SW480 (cell line): ENCODE data around the gene JPT1.
"Not testable (repeated sequence)": the region's sequence is repeated elsewhere in the genome, so short reads cannot be mapped to it uniquely, and the experiment has no call there.

Source experiments
- DNase-seq: peaks from one replicate; pipeline ENCODE4 v3.0.0-alpha.2; 2016; ENCODE audit warnings: low spot score

JPT1 gene

DNA sequence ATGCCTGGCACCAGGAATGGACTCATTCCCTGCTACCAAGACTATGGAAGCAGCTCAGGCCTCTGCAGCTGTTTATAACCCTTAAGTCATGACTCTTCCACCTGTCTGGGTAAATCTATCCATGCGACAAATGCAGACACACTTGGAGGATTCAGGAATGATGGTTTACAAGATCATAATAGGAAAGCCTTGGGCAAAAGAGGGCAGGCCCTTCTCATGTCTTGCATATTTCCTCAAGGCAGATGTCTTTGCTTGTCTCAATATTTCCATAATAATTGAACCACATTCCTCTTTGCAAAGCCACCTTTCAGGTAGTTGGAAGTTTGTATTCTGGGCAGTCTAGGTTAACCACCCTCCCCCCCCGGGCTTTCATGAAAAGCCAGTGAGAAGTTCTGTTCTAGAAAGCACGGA, 884 bp upstream of the JPT1 start:
- DNase-seq = peak; percentile 16

DNA sequence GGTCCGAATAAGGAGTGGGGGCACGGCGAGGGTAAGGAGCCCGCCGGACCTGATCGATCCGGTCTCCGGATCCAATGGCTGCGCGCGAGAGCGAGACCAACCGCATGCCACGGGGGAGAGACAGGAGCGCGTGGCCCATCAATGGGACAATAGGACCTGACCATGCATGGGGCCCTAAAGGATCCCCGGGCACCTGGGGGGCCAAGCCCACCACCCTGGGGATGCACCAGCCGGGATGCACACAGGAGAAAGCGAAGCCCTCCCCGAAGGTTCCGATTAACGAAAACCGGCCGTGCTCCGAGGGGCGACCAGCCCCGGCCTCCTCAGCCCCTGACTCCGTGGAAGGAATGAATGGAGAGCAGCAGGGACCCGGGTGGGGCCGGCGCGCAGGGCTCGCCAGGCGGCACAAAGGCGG, 525 bp downstream of the JPT1 start:
- peak; percentile 17 for DNase-seq

DNA sequence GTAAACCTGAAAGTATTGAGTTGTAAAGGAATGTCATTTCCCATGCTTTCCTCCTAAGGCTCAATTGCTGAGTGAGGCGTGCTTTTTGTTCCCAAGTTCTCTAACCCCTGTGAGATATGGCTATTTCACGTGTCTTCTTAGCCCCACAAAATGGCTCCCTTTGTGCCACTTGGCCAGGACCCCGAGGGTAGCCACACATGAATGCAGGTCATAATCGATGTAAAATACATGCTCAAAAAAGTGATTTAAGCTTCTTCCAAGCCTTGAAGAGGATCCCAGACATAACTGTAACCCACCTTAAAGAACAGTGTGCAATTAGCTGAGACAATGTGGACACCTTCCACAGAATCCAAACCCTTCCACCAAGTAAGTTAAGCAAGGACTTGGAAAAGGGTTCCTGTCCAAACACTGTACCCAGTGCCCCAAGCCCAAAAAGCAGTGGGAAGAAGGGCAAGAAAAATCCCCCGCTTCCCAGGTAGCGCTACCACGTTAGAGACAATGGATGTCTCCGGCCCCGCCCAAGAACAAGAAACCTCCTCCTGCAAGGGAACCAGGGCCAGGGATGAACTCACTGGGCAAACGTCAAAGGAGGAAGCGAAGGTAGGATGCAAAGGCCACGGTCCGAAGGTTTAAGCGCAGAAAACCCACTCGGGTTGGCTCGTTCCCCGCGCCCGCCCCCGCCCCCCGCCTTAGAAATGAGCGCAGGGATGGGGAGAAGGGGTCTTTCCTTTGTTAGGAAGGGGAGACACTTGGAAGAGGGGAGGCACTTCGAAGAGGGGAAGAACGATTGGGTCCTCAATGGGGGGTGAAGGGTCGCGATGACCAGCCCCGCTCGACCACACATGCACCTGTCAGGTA, 1.2 kb downstream of the JPT1 start:
- peak; percentile 69 for DNase-seq

DNA sequence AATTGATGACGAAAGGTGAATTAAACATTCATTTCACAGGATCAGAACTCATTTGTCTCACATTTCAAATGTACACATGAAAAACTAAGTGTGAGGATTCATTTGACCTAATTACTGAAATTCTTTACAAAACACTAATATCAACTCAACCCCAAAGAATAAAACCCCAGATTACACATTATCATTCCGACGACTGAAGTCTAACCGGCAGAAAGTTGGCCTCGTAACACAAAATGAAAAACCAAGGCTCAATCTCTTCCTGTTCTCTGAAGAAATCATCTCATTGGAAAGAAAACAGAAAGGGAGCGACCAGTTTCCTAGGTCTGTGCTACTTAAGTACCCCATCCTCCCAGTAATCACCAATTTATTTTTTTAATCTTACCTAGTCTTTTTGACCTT, 1.8 kb downstream of the JPT1 start:
- no peak for DNase-seq

DNA sequence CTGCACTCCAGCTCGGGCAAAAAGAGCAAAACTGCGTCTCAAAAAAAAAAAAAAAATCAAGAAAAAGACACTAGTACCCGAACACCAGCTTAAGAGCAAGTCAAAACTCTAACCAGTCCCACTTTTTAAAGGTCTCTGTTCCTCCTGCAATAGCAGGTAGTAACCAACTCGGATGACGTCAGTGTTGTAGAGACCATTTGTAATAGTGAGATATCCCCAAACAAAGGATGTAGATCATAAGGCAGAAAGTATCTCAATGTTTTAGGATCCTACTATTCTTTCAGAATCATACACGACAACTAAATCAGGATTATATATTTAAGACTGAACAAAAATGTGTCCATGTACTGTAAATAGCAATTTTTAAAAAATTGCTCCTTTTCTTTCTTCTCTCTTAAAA, 2.4 kb downstream of the JPT1 start:
- peak; percentile 28 for DNase-seq

DNA sequence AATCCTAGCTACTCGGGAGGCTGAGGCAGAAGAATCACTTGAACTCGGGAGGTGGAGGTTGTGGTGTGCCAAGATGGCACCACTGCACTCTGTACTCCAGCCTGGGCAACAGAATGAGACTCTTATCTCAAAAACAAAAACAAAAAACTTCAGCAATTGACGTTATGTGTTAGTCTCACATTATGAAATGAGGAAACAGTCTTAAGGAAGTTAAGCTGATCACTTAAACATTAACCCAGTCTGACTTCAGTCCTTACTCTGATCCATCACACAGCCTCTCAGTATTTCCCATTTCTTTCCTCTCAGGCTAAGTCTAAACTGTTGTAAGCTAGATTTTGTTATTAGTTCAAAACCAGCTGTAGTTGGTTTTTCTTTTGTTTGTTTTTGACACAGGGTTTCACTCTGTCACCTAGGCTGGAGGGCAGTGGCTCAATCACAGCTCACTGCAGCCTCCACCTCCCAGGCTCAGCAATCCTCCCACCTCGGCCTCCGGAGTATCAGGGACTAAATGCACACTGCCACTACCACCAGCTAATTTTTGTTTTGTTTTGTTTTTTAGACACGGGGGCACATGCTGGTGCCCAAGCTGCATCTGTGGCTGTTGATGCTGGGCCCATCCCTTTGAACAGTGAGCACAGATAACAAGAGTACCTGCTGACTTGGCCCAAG, 6.3 kb downstream of the JPT1 start:
- no peak for DNase-seq

DNA sequence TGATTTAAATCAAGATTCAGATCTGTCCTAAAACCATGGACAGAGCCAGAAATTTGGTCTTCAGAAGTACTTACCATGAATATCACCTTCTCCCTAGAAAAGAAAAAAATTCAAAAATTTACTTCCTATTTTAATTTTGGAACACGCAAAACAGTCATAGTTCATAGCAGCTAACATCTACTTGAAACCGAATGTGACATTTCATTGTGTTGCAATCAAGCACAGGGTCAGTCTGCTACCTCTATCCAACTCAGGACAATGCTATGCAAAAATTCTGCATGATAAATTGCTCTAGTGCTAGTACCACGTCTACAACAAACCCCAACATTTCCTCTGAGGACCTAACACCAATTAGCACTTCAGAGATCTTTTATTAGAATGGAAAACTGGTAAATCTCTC, 7.7 kb downstream of the JPT1 start:
- DNase-seq = no peak

DNA sequence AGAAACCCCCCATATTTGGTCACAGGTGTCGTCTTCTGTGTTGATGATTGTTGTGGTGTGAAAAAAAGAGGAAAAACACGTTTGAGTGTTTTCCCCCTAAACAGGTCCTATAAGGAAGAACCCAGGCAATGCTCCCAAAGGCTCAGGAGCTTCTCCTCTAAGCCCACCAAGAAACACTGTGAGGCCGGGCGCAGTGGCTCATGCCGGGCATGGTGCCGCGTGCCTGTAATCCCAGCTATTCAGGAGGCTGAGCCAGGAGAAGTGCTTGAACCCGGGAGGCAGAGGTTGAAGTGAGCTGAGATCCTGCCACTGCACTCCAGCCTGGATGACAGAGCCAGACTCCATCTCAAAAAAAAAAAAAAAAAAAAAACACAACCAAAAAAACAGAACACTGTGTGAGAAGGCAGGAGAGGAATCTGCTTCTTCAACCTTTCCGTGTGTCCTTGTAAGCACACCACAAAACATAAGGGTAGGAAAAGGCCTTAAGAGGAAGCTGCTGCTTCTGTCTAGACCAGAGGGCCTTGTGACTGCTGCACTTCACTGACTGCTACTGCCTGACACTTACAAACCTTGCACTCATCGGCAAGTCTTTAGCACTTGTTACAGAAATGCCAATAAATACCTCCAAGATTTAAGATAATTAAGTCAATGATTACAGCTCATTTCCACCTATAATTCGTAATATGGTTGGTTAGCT, 9.3 kb downstream of the JPT1 start:
- DNase-seq = no peak

GRCh38 chr17:75142236-75142971, 11.9 kb downstream of the JPT1 start:
- DNase-seq = no peak

- DNase-seq = no peak
Measured at GRCh38 chr17:75138519-75138918, 15.8 kb downstream of the JPT1 start.

DNA sequence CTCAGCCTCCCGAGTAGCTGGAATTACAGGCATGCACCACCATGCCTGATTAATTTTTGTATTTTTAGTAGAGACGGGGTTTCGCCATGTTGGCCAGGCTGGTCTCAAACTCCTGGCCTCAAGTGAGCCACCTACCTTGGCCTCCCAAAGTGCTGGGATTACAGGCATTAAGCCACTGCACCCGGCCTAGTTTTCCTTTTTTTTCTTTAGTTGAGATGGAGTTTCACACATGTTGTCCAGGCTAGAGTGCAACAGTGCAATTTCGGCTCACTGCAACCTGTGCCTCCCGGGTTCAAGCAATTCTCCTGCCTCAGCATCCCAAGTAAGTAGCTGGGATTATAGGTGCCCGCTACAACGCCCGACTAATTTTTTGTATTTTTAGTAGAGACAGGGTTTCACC, 16.6 kb downstream of the JPT1 start:
- DNase-seq = not testable (repeated sequence)

DNA sequence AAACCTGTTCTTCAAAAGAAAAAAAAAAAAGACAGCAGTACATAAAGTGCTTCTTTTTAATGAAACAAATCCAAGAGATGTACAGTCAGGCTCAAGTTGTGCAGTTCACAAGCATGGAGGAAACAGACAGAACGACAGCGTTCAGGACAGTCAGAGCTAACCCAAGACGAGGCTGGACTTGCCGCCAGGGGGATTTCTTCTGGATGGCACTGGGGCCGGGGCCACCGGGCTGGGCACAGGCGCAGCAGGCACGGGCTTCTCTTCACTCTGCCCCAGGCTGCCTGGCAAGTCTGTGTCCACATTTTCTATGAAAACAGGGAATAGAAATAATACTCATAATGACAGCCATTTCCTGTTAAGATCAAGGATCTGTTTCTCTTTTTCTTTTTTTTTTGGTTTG, 18.4 kb downstream of the JPT1 start:
- DNase-seq = no peak

- DNase-seq = no peak
Measured at GRCh38 chr17:75135452-75135851, 18.9 kb downstream of the JPT1 start.

DNA sequence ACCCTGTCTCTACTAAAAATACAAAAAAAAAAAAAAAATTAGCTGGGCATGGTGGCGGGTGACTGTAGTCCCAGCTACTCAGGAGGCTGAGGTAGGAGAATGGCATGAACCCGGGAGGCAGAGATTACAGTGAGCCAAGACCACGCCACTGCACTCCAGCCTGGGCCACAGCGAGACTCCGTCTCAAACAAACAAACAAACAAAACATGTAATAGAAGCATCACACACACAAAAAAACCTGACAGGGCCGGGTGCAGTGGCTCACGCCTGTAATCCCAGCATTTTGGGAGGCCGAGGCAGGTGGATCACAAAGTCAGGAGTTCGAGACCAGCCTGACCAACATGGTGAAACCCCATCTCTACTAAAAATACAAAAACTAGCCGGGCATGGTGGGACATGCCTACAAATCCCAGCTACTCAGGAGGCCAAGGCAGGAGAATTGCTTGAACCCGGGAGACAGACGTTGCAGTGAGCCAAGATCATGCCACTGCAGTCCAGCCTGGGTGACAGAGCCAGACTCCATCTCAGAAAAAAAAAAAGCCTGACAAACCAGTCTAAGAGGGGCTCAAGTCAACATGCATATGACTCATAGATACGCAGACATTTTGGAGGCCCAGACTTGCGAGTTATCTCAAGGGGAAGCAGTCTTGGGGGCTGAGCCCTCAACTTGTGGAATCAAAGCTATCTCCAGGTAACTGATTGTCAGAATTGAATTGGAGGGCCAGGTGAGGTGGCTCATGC, 20.5 kb downstream of the JPT1 start:
- not testable (repeated sequence) for DNase-seq

DNA sequence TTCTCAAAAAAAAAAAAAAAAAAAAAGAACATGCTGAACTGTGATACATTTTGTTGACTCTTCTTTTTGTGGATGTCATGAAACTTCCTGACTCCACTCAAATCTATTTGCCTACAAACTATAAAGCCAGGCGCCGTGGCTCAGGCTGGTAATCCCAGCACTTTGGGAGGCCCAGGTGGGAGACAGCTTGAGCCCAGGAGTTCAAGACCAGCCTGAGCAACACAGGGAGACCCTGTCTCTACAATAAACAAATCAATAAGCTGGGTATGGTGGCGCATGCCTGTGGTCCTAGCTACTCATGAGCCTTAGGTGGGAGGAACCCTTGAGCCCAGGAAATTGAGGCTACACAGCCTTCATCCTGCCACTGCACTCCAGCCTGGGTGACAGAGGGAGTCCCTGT, 21.3 kb downstream of the JPT1 start:
- DNase-seq = no peak

DNA sequence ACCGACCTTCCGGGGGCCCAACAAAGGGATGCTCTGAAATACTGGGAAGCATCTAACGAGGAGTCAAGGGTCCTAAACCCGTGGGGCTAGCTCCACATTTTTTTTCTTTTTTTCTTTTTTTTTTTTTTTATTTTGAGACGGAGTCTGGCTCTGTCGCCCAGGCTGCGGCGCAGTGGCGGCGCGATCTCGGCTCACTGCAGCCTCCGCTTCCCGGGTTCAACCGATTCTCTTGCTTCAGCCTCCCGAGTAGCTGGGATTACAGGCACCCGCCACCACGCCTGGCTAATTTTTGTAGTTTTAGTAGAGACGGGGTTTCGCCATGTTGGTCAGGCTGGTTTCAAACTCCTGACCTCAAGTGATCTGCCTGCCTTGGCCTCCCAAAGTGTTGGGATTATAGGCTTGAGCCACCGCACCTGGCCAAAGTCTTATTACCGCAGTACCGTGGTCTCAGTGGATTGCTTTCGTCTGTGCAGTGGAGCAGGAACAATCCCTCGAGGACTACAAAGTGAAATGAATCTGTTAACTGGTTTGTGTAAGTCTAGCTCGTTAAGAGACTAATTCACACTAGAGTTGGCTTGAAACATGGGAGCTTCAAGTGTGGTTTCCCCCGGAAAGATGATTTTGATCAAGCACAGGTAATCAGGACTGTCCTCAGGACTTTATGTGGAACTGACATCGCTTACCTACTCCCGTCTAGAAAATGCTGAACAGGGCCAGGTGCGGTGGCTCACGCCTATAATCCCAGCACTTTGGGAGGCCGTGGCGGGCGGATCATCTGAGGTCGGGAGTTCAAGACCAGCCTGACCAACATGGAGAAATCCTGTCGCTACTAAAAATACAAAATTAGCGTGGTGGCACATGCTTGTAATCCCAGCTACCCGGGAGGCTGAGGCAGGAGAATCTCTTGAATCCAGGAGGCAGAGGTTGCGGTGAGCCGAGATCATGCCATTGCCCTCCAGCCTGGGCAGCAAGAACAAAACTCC, 22.0 kb downstream of the JPT1 start:
- not testable (repeated sequence) for DNase-seq

GRCh38 chr17:75131278-75132017, 22.9 kb downstream of the JPT1 start, which contains the start of gene NT5C:
Gene NT5C (minus strand): TSS chr17:75131742. CDS start chr17:75131707, 35 bp downstream.
- DNase-seq = peak; percentile 83

- peak; percentile 84 for DNase-seq
Measured at GRCh38 chr17:75130632-75131277, 23.6 kb downstream of the JPT1 start.
